ENCODE results near the gene ERBIN. TPM values are rescaled to one million over a fixed set of nuclear protein-coding genes. Genes with fewer than 3 reads are reported as not detected.

The ERBIN gene
- total and polyA plus RNA-seq, 2 of the 4 experiments (the other 2 are of a cell fraction), result 25.8 to 70.1 TPM

DNA sequence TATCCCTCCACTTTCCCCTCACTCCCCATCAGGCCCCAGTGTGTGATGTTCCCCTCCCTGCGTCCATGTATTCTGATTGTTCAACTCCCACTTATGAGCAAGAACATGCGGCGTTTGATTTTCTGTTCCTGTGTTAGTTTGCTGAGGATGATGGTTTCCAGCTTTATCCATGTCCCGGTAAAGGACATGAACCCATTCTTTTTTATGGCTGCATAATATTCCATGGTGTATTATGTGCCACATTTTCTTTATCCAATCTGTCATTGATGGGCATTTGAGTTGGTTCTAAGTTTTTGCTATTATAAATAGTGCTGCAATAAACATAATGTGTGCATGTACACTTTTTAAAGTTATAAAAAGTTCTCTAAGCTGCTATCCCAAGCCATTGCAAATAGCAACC lies 75.6 kb downstream of the ERBIN start:
- peaks cover 53% of the 10 kb centered on the region for H4K20me1 ChIP-seq (ENCODE audit: insufficient read depth, low read length)
- no peak overlapping the region for H3K4ac ChIP-seq (ENCODE audit: low read depth, low read length)
- no peak overlapping the region for H3K23ac ChIP-seq (ENCODE audit: low read depth, low read length)
- H2BK120ac ChIP-seq (ENCODE audit: low read depth, low read length), result no peak overlapping the region
- no CpG with 5 or more reads among the region's 4 CpGs for WGBS, 2 experiments (ENCODE audit: extremely low coverage in 2 of 2, insufficient read length in 1 of 2)
- no peak overlapping the region for H4K91ac ChIP-seq (ENCODE audit: insufficient read depth, low read depth, low read length)
- H3K9me1 ChIP-seq (ENCODE audit: insufficient read depth, low read length), result 0 out of 2 replicates have a peak, but pooled peaks cover 7% of the 10 kb centered on the region
- H3K56ac ChIP-seq (ENCODE audit: extremely low read depth, insufficient read depth, low read length), result no peak overlapping the region
- BruUV-seq (replicated peaks), result no TSS peak
- no peak overlapping the region for H4K5ac ChIP-seq (ENCODE audit: low read depth, low read length)
- in situ Hi-C loops (cut with MboI; ENCODE audit: low sequenced_read_pairs), result no loop called here
- no peak overlapping the region for H3K14ac ChIP-seq (replicated peaks; ENCODE audit: low read depth, low read length)
- peaks cover 16% of the 10 kb centered on the region for H3K36me3 ChIP-seq (ENCODE audit: control insufficient read depth, insufficient read depth, low read length)
- ATAC-seq (ENCODE audit: low read depth) (no peak), DNase-seq (no peak)
- H2BK5ac ChIP-seq (ENCODE audit: low read depth, low read length, poor library complexity, severe bottlenecking), result no peak overlapping the region
- no peak overlapping the region for H2AK5ac ChIP-seq (ENCODE audit: low read depth, low read length)
- no peak overlapping the region for H2AFZ ChIP-seq (replicated peaks; ENCODE audit: low read length, poor library complexity)
- H3K9me3 ChIP-seq (ENCODE audit: control insufficient read depth, insufficient read depth, low read length), result no peaks in the 10 kb centered on the region
- peaks cover 16 to 62% of the 10 kb centered on the region in 2 experiments for H3K79me1 ChIP-seq (ENCODE audit: low read depth in 1 of 2, low read length in 2 of 2)
- no peaks in the 10 kb centered on the region; the same call in 1 of the 2 replicates for H3K4me1 ChIP-seq (ENCODE audit: control insufficient read depth, insufficient read depth, low read length)
- CTCF ChIA-PET, result no interaction called here
- no peak for TF ChIP-seq RCOR1 (IDR thresholded peaks at IDR 0.05; ENCODE audit: insufficient replicate concordance, low read length)
- no peak for TF ChIP-seq RFX5 (IDR thresholded peaks at IDR 0.05; ENCODE audit: low read depth, low read length)
- no peak for TF ChIP-seq MXI1 (IDR thresholded peaks at IDR 0.05; ENCODE audit: borderline replicate concordance, low read depth, low read length)
- TF ChIP-seq, protein P1, sequence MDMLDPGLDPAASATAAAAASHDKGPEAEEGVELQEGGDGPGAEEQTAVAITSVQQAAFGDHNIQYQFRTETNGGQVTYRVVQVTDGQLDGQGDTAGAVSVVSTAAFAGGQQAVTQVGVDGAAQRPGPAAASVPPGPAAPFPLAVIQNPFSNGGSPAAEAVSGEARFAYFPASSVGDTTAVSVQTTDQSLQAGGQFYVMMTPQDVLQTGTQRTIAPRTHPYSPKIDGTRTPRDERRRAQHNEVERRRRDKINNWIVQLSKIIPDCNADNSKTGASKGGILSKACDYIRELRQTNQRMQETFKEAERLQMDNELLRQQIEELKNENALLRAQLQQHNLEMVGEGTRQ (IDR thresholded peaks at IDR 0.05; ENCODE audit: low read depth, low read length), result no peak
- no peak for TF ChIP-seq CEBPB (IDR thresholded peaks at IDR 0.05; ENCODE audit: low read depth, low read length)
- TF ChIP-seq CHD1 (IDR thresholded peaks at IDR 0.05; ENCODE audit: low read depth, low read length), result no peak
- TF ChIP-seq NFE2L2 (IDR thresholded peaks at IDR 0.05; ENCODE audit: low read depth, low read length), result no peak
- TF ChIP-seq, protein P2, sequence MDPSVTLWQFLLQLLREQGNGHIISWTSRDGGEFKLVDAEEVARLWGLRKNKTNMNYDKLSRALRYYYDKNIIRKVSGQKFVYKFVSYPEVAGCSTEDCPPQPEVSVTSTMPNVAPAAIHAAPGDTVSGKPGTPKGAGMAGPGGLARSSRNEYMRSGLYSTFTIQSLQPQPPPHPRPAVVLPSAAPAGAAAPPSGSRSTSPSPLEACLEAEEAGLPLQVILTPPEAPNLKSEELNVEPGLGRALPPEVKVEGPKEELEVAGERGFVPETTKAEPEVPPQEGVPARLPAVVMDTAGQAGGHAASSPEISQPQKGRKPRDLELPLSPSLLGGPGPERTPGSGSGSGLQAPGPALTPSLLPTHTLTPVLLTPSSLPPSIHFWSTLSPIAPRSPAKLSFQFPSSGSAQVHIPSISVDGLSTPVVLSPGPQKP (IDR thresholded peaks at IDR 0.05; ENCODE audit: borderline replicate concordance, low read depth, low read length), result no peak
- no peak for TF ChIP-seq POLR2A (IDR thresholded peaks at IDR 0.05; ENCODE audit: low read depth, low read length)
- no peak for TF ChIP-seq MAZ (IDR thresholded peaks at IDR 0.05; ENCODE audit: borderline replicate concordance, low read depth, low read length)
- no peak for TF ChIP-seq FOS (IDR thresholded peaks at IDR 0.05; ENCODE audit: low read depth, low read length)
- no peak for TF ChIP-seq RAD21 (IDR thresholded peaks at IDR 0.05; ENCODE audit: low read length)
- TF ChIP-seq BHLHE40 (IDR thresholded peaks at IDR 0.05; ENCODE audit: low read depth, low read length), result no peak
- TF ChIP-seq MAFK (IDR thresholded peaks at IDR 0.05; ENCODE audit: low read depth, low read length), result no peak
- TF ChIP-seq SMC3 (IDR thresholded peaks at IDR 0.05; ENCODE audit: low read depth, low read length), result no peak
- TF ChIP-seq, protein P3, sequence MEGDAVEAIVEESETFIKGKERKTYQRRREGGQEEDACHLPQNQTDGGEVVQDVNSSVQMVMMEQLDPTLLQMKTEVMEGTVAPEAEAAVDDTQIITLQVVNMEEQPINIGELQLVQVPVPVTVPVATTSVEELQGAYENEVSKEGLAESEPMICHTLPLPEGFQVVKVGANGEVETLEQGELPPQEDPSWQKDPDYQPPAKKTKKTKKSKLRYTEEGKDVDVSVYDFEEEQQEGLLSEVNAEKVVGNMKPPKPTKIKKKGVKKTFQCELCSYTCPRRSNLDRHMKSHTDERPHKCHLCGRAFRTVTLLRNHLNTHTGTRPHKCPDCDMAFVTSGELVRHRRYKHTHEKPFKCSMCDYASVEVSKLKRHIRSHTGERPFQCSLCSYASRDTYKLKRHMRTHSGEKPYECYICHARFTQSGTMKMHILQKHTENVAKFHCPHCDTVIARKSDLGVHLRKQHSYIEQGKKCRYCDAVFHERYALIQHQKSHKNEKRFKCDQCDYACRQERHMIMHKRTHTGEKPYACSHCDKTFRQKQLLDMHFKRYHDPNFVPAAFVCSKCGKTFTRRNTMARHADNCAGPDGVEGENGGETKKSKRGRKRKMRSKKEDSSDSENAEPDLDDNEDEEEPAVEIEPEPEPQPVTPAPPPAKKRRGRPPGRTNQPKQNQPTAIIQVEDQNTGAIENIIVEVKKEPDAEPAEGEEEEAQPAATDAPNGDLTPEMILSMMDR (conservative IDR thresholded peaks at IDR 0.05; ENCODE audit: low read depth, low read length), result no peak
- H4K8ac ChIP-seq (ENCODE audit: low read depth in 2 of 2, low read length in 2 of 2), result no peak overlapping the region
- no peak overlapping the region for H3K4me3 ChIP-seq (ENCODE audit: insufficient read depth, low read depth, low read length)
- no peak overlapping the region for H3K9ac ChIP-seq (ENCODE audit: low read depth, low read length)
- no peak overlapping the region for H3K18ac ChIP-seq (ENCODE audit: low read depth, low read length)
- POLR2A ChIA-PET (ENCODE audit: unreplicated experiment), result no interaction called here
- no peak overlapping the region for H2BK15ac ChIP-seq (ENCODE audit: low read depth, low read length)
- H3K27me3 ChIP-seq (ENCODE audit: control insufficient read depth, insufficient read depth, low read length), result no peaks in the 10 kb centered on the region
- H3K27ac ChIP-seq (ENCODE audit: insufficient read depth, low read length), result no peak overlapping the region
- no peak overlapping the region for H2BK20ac ChIP-seq (ENCODE audit: low read depth, low read length)
- intact Hi-C loops (cut with micrococcal nuclease), result no loop called here
- dilution Hi-C loops (cut with HindIII; ENCODE audit: low sequenced_read_pairs, unreplicated experiment), result no loop called here
- no peak overlapping the region for H2AK9ac ChIP-seq (replicated peaks; ENCODE audit: low read depth, low read length, poor library complexity)
- no peak overlapping the region for H3K4me2 ChIP-seq (ENCODE audit: low read depth, low read length)
